Endodermal cell (in vitro differentiated cells): ENCODE results near the gene DDR2. TPM values are rescaled to one million over a fixed set of nuclear protein-coding genes. Genes with fewer than 3 reads are reported as not detected.

Experiments
- DNase-seq: peaks from one replicate; pipeline ENCODE4 v3.0.0-alpha.2; 2017
- H3K27ac ChIP-seq: 2 replicates; pipeline ENCODE4 v1.5.1; 2013; ENCODE audit warnings: mild to moderate bottlenecking, low read depth, low read length, moderate library complexity
- H3K27me3 ChIP-seq: 2 replicates; pipeline ENCODE4 v1.6.1; 2013; ENCODE audit warnings: mild to moderate bottlenecking, low read length, moderate library complexity; ENCODE audit not compliant: insufficient read depth, control insufficient read depth, poor library complexity, severe bottlenecking
- H3K36me3 ChIP-seq: 2 replicates; pipeline ENCODE4 v1.7.0; 2013; ENCODE audit warnings: mild to moderate bottlenecking, low read length, moderate library complexity; ENCODE audit not compliant: control insufficient read depth, insufficient read depth
- H3K4me1 ChIP-seq: one replicate; pipeline ENCODE4 v1.7.0; 2013; ENCODE audit warnings: low read length; ENCODE audit not compliant: control insufficient read depth, insufficient read depth
- H3K4me3 ChIP-seq: 2 replicates; pipeline ENCODE4 v1.5.1; 2013; ENCODE audit warnings: mild to moderate bottlenecking, low read length, moderate library complexity
- H3K9ac ChIP-seq: 2 replicates; pipeline ENCODE4 v1.6.1; 2013; ENCODE audit warnings: mild to moderate bottlenecking, low read length, moderate library complexity; ENCODE audit not compliant: poor library complexity, severe bottlenecking; ENCODE audit errors: extremely low read depth
- H3K9me3 ChIP-seq: 2 replicates; pipeline ENCODE4 v1.6.1; 2013; ENCODE audit warnings: mild to moderate bottlenecking, low read length, moderate library complexity; ENCODE audit not compliant: control insufficient read depth
- H3K27ac Mint-ChIP-seq: 2 replicates; pipeline ENCODE4 v1.8.0; 2020; ENCODE audit warnings: mixed read lengths
- H3K27me3 Mint-ChIP-seq: 2 replicates; pipeline ENCODE4 v1.8.0; 2021; ENCODE audit warnings: mild to moderate bottlenecking, mixed read lengths; ENCODE audit not compliant: insufficient read depth
- H3K36me3 Mint-ChIP-seq: 2 replicates; pipeline ENCODE4 v1.8.0; 2020; ENCODE audit warnings: low read depth, mixed read lengths
- H3K4me1 Mint-ChIP-seq: 2 replicates; pipeline ENCODE4 v1.8.0; 2020; ENCODE audit warnings: mixed read lengths
- H3K4me3 Mint-ChIP-seq: 2 replicates; pipeline ENCODE4 v1.8.0; 2020; ENCODE audit warnings: mild to moderate bottlenecking, moderate library complexity, mixed read lengths
- H3K9me3 Mint-ChIP-seq: 2 replicates; pipeline ENCODE4 v1.8.0; 2020; ENCODE audit warnings: mild to moderate bottlenecking, mixed read lengths
- CTCF ChIP-seq: fragments of 200-600 bp; sonication (generic); conservative IDR thresholded peaks from 2 replicates; pipeline ENCODE4 v1.5.0; 2021; ENCODE audit warnings: antibody characterized with exemption, mild to moderate bottlenecking
- WGBS, 2 experiments: methylation state at CpG; one replicate each; pipeline versions ENCODE4 v1.1.5 to v1.1.7; 2013; ENCODE audit warnings: missing lambda C conversion rate in 2 of 2, mixed read lengths in 1 of 2; ENCODE audit not compliant: insufficient coverage in 1 of 2, insufficient read length in 1 of 2; 5-methylcytosine and 5-hydroxymethylcytosine counted together
- total RNA-seq, 2 donors: library from RNA; stranded (reverse); fragmentation: NEBNext Ultra II Directional in 1 of 2; extraction: Animal tissue kit (Norgen Biotek cat#: 25700) in 1 of 2; gene quantifications; 2 replicates in 1 of 2; 3 replicates in 1 of 2; pipeline ENCODE4 v1.2.1, GENCODE V29; 2021

The DDR2 gene
- total RNA-seq, 2 donors from 2014 or later: 0.26 to 0.55 TPM

DNA sequence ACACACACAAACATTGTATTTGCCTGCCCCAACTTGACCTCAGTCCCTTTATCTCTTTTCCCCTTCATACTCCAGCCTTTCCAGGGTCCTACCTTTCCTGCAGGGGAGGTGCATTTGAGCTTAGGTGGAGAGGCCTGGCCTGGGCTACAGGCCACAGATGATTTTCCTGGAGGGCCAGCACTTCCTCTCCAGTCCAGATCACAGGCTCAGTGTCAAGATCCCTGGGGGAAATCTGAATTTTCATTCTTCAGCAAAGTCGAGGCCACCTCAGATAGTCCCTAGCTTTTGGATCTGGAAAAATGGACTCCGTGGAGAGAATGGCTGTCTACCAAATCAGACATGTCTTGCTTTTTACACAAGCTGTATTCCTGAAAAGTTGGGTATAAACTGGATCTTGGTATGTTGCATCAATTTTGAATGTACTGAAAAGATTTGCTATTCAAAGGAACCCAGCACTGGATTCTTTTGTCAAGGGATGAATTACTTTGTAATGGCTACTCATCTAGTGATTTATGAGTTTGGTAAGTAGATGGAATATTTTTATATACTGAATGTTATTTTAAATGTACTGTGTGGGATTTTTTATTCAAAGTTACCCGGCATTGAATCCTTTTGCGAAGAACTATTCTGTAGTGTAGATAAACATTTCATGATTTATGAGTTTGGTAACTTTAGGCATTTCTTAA, 78.7 kb downstream of the DDR2 start:
- Mint-ChIP-seq H3K4me3 (no peak overlapping the region), H3K9me3 (no peaks in the 10 kb centered on the region), H3K27ac (no peak overlapping the region), H3K36me3 (no peaks in the 10 kb centered on the region), H3K27me3 (no peaks in the 10 kb centered on the region), H3K4me1 (peaks cover 10% of the 10 kb centered on the region)
- Histone ChIP-seq H3K9me3 (no peaks in the 10 kb centered on the region), H3K27ac (no peak overlapping the region), H3K9ac (no peak overlapping the region), H3K4me1 (no peaks in the 10 kb centered on the region), H3K4me3 (no peak overlapping the region), H3K27me3 (no peaks in the 10 kb centered on the region), H3K36me3 (no peaks in the 10 kb centered on the region)
- DNase-seq: no peak
- WGBS, 2 experiments: 88 to 100% methylated on average over 4 of the region's 4 CpGs
- TF ChIP-seq CTCF: no peak

DNA sequence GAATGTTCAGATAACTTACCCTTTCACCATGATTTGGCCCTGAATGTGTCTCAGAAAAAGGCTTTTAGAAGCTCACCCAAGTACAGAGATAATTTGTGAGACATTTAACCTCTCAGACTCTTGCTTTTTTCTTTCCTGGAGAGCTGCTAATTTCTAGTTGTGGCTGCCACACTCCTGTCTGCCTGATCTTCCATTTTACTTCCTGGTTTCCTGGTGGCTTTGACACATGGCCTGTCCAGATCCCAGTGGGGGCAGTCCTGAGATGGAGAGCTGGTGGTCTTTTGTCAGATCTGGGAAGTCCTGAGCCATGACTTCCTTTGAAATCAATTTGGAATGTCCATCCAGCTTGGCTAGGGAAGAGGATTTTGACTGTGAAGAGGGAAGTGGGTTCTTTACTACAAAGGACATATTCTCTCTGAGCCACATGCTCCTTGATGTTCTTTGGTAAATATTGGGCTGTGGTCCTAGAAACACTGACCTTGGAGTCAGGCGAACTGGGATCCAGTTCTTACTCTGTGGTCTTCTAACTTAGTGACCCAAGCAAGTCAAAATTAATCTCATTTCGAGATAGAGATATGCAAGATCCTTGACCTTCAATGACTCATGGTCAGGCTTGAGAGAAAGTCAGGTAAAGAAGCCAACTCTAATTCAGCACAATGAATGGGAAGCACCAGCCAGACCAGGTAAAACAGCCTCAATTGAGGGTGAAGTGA, 80.2 kb downstream of the DDR2 start:
- Histone ChIP-seq H3K36me3 (no peaks in the 10 kb centered on the region), H3K27ac (no peak overlapping the region), H3K9me3 (no peaks in the 10 kb centered on the region), H3K27me3 (no peaks in the 10 kb centered on the region), H3K4me3 (no peak overlapping the region), H3K9ac (no peak overlapping the region), H3K4me1 (no peaks in the 10 kb centered on the region)
- H3K27me3 Mint-ChIP-seq: no peaks in the 10 kb centered on the region
- WGBS, 2 experiments: 89 to 93% methylated on average over 2 of the region's 2 CpGs
- H3K36me3 Mint-ChIP-seq: no peaks in the 10 kb centered on the region
- TF ChIP-seq CTCF: no peak
- H3K9me3 Mint-ChIP-seq: no peaks in the 10 kb centered on the region
- no peak overlapping the region for H3K27ac Mint-ChIP-seq
- no peak overlapping the region for H3K4me3 Mint-ChIP-seq
- DNase-seq: no peak
- peaks cover 7% of the 10 kb centered on the region for H3K4me1 Mint-ChIP-seq

GRCh38 chr1:162716123-162716522, 83.9 kb downstream of the DDR2 start:
- Mint-ChIP-seq H3K36me3 (no peaks in the 10 kb centered on the region), H3K9me3 (no peaks in the 10 kb centered on the region), H3K4me3 (no peak overlapping the region), H3K27ac (no peak overlapping the region), H3K27me3 (no peaks in the 10 kb centered on the region), H3K4me1 (no peaks in the 10 kb centered on the region)
- H3K9me3 ChIP-seq: no peaks in the 10 kb centered on the region
- H3K4me1 ChIP-seq: no peaks in the 10 kb centered on the region
- no peak for DNase-seq
- H3K27me3 ChIP-seq: no peaks in the 10 kb centered on the region
- H3K36me3 ChIP-seq: no peaks in the 10 kb centered on the region
- 87 to 100% methylated on average over 4 of the region's 4 CpGs for WGBS, 2 experiments
- H3K9ac ChIP-seq: no peak overlapping the region
- no peak for TF ChIP-seq CTCF
- no peak overlapping the region for H3K27ac ChIP-seq
- H3K4me3 ChIP-seq: no peak overlapping the region
